Neural cell (in vitro differentiated cells): ENCODE data around the gene OPN4. TPM values are rescaled to one million over a fixed set of nuclear protein-coding genes. Genes with fewer than 3 reads are reported as not detected.

Experiments used
- H2AFZ ChIP-seq: fragments of 200-600, 300-800 bp; sonication (generic), shearing (Covaris generic); 2 replicates; pipeline ENCODE4 v1.6.0; 2014; ENCODE audit warnings: low read depth, mild to moderate bottlenecking, antibody characterized with exemption, low read length, moderate library complexity
- H3F3A ChIP-seq: fragments of 200-600 bp; shearing (Covaris generic); 2 replicates; pipeline ENCODE4 v1.6.1; 2016; ENCODE audit warnings: mild to moderate bottlenecking, moderate library complexity, mixed read lengths, antibody characterized with exemption, low read length; ENCODE audit not compliant: insufficient read depth, poor library complexity, severe bottlenecking
- H3K27ac ChIP-seq: fragments of 200-600, 300-800 bp; sonication (generic), shearing (Covaris generic); 2 replicates; pipeline ENCODE4 v1.5.1; 2014; ENCODE audit warnings: mild to moderate bottlenecking, low read length, moderate library complexity
- H3K27me3 ChIP-seq: fragments of 300-800, 200-600 bp; sonication (generic), shearing (Covaris generic); 2 replicates; pipeline ENCODE4 v1.6.0; 2014; ENCODE audit warnings: mild to moderate bottlenecking, low read depth, low read length, moderate library complexity; ENCODE audit not compliant: insufficient read depth
- H3K36me3 ChIP-seq: fragments of 300-800, 200-600 bp; sonication (generic), shearing (Covaris generic); 2 replicates; pipeline ENCODE4 v1.5.1; 2014; ENCODE audit warnings: mild to moderate bottlenecking, antibody characterized with exemption, low read length, moderate library complexity; ENCODE audit not compliant: insufficient read depth
- H3K4me2 ChIP-seq: fragments of 300-800, 200-600 bp; sonication (generic), shearing (Covaris generic); 2 replicates; pipeline ENCODE4 v1.6.0; 2014; ENCODE audit warnings: mild to moderate bottlenecking, low read length
- H3K4me3 ChIP-seq: fragments of 300-800, 200-600 bp; sonication (generic), shearing (Covaris generic); 2 replicates; pipeline ENCODE4 v1.5.1; 2014; ENCODE audit warnings: mild to moderate bottlenecking, low read length, moderate library complexity
- H3K79me2 ChIP-seq: fragments of 200-600 bp; shearing (Covaris generic); replicated peaks from 2 replicates; pipeline ENCODE4 v1.6.0; 2014; ENCODE audit warnings: mild to moderate bottlenecking, low read length, moderate library complexity; ENCODE audit not compliant: insufficient read depth
- H3K9ac ChIP-seq: fragments of 300-800, 200-600 bp; sonication (generic), shearing (Covaris generic); 2 replicates; pipeline ENCODE4 v1.6.1; 2016; ENCODE audit warnings: mild to moderate bottlenecking, low read length, mixed read lengths
- H3K9me2 ChIP-seq: fragments of 200-600 bp; shearing (Covaris generic); 2 replicates; pipeline ENCODE4 v1.6.1; 2016; ENCODE audit warnings: mild to moderate bottlenecking, low read length, mixed read lengths; ENCODE audit not compliant: insufficient read depth
- H3K9me3 ChIP-seq: fragments of 200-600, 300-800 bp; sonication (generic), shearing (Covaris generic); 2 replicates; pipeline ENCODE4 v1.6.1; 2016; ENCODE audit warnings: mild to moderate bottlenecking, mixed run types, low read length, moderate library complexity, mixed read lengths
- H4K20me1 ChIP-seq: fragments of 200-600 bp; shearing (Covaris generic); 2 replicates; pipeline ENCODE4 v1.6.1; 2016; ENCODE audit warnings: mild to moderate bottlenecking, mixed run types; ENCODE audit not compliant: insufficient read depth
- CTCF ChIP-seq: fragments of 450-650 bp; IDR thresholded peaks from 2 replicates; pipeline ENCODE4 v1.5.1; 2014; ENCODE audit warnings: antibody characterized with exemption, mild to moderate bottlenecking, moderate library complexity; ENCODE audit not compliant: poor library complexity, severe bottlenecking
- EP300 ChIP-seq: fragments of 450-650 bp; conservative IDR thresholded peaks from 2 replicates; pipeline ENCODE4 v1.6.1; 2014; ENCODE audit warnings: antibody characterized with exemption, mild to moderate bottlenecking, moderate library complexity; ENCODE audit not compliant: poor library complexity, severe bottlenecking
- EZH2 ChIP-seq: fragments of 200-600, 300-800 bp; shearing (Covaris generic), sonication (generic); IDR thresholded peaks from 2 replicates; pipeline ENCODE4 v1.6.1; 2014; ENCODE audit warnings: antibody characterized with exemption, low read length, borderline replicate concordance, mild to moderate bottlenecking; ENCODE audit not compliant: insufficient read depth, poor library complexity, severe bottlenecking
- MXI1 ChIP-seq: fragments of 450-650 bp; conservative IDR thresholded peaks from 2 replicates; pipeline ENCODE4 v1.6.1; 2014; ENCODE audit warnings: antibody characterized with exemption, mild to moderate bottlenecking; ENCODE audit not compliant: poor library complexity, severe bottlenecking
- POLR2AphosphoS5 ChIP-seq: IDR thresholded peaks from 2 replicates; pipeline ENCODE4 v1.6.1; 2012
- RAD21 ChIP-seq: fragments of 450-650 bp; conservative IDR thresholded peaks from 2 replicates; pipeline ENCODE4 v1.6.1; 2014; ENCODE audit warnings: antibody characterized with exemption, mild to moderate bottlenecking, moderate library complexity
- SMC3 ChIP-seq: fragments of 450-650 bp; conservative IDR thresholded peaks from 2 replicates; pipeline ENCODE4 v1.6.1; 2014; ENCODE audit warnings: antibody characterized with exemption, mild to moderate bottlenecking, moderate library complexity; ENCODE audit not compliant: poor library complexity
- TAF1 ChIP-seq: IDR thresholded peaks from 2 replicates; pipeline ENCODE4 v1.6.1; 2012; ENCODE audit warnings: low read depth
- polyA plus RNA-seq: library from polyadenylated mRNA; depleted of rRNA; stranded (reverse); fragments of >200 nt; gene quantifications from 2 replicates; pipeline ENCODE4 v1.2.3, GENCODE V29; 2014
- TF ChIP-seq, protein P1 (sequence below): IDR thresholded peaks from 2 replicates; pipeline ENCODE4 v1.6.1; 2012; ENCODE audit warnings: borderline replicate concordance

OPN4 gene
- polyA plus RNA-seq, 1 donor from 2014 or later = not detected

DNA sequence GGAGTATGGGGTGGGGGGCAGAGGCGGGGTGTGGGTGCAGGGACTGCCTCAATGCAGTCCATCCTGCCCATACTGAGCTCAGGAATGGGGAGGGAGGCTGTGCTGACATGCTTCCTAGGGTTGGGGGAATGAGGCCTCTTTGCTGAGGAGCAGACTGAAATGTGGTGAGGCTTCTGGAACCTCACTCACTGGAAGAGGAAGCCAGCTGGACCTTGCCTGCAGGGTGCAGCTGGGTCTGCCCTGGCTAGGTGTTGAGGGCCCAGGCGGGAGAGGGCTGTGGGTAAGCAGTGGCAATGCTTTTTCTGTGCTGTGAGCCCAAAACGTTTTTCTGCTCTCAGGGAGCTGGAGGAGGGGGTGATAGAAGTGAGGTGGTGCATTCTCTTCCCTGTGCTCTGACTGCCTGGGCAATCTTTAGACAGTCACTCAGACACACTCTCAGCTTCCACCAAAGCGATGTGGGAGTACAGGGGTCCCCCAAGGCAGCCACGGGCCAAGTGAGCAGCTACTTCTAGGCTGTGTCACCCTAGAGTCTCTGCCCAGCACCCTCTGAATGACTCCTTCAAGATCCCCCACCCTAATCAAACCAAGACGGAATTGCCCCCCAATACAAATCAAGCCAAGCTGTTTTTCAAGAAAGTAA lies 60.9 kb downstream of the OPN4 start:
- Histone ChIP-seq H3F3A (no peaks in the 10 kb centered on the region), H2AFZ (no peak overlapping the region), H3K27me3 (peaks cover 5% of the 10 kb centered on the region), H3K4me3 (no peak overlapping the region), H3K27ac (no peak overlapping the region), H3K9ac (no peak overlapping the region), H3K9me2 (no peaks in the 10 kb centered on the region), H3K4me2 (no peak overlapping the region), H3K36me3 (no peaks in the 10 kb centered on the region), H4K20me1 (no peaks in the 10 kb centered on the region), H3K9me3 (no peaks in the 10 kb centered on the region), H3K79me2 (no peaks in the 10 kb centered on the region)
- TF ChIP-seq EP300 (no peak), SMC3 (no peak)

DNA sequence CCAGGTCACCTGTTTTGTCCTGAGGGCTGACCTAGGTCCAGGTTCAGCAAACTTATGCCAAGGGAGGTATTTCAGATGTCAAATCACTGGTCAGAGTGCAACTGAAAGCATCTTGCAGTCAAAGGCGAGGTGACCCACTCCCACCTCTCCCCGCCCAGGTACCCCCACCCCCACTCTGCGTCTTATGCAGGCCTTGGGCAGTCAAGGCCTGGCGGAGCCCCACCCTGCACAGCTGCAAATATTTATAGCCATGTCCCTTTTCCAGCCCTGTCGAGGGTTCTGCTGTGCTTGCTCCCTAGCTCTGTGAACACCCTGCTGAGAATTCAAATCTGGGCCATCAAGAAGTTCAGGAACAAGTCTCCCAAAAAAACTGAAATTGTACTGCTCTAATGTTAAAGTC lies 61.5 kb downstream of the OPN4 start:
- H2AFZ ChIP-seq = no peak overlapping the region

More for the DNA sequence above, 61.5 kb downstream of the OPN4 start:
- Histone ChIP-seq H3K4me2 (no peak overlapping the region), H3K27me3 (peaks cover 5% of the 10 kb centered on the region), H3K9me2 (no peaks in the 10 kb centered on the region), H3F3A (no peaks in the 10 kb centered on the region), H3K27ac (no peak overlapping the region), H3K4me3 (no peak overlapping the region), H4K20me1 (no peaks in the 10 kb centered on the region), H3K9ac (no peak overlapping the region), H3K79me2 (no peaks in the 10 kb centered on the region), H3K36me3 (no peaks in the 10 kb centered on the region), H3K9me3 (no peaks in the 10 kb centered on the region)
- TF ChIP-seq TAF1 (no peak), POLR2AphosphoS5 (no peak), SMC3 (no peak), EP300 (no peak), RAD21 (no peak), CTCF (no peak), EZH2 (no peak), MXI1 (no peak)
- TF ChIP-seq, protein P1, sequence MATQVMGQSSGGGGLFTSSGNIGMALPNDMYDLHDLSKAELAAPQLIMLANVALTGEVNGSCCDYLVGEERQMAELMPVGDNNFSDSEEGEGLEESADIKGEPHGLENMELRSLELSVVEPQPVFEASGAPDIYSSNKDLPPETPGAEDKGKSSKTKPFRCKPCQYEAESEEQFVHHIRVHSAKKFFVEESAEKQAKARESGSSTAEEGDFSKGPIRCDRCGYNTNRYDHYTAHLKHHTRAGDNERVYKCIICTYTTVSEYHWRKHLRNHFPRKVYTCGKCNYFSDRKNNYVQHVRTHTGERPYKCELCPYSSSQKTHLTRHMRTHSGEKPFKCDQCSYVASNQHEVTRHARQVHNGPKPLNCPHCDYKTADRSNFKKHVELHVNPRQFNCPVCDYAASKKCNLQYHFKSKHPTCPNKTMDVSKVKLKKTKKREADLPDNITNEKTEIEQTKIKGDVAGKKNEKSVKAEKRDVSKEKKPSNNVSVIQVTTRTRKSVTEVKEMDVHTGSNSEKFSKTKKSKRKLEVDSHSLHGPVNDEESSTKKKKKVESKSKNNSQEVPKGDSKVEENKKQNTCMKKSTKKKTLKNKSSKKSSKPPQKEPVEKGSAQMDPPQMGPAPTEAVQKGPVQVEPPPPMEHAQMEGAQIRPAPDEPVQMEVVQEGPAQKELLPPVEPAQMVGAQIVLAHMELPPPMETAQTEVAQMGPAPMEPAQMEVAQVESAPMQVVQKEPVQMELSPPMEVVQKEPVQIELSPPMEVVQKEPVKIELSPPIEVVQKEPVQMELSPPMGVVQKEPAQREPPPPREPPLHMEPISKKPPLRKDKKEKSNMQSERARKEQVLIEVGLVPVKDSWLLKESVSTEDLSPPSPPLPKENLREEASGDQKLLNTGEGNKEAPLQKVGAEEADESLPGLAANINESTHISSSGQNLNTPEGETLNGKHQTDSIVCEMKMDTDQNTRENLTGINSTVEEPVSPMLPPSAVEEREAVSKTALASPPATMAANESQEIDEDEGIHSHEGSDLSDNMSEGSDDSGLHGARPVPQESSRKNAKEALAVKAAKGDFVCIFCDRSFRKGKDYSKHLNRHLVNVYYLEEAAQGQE = no peak

Other genes with a start within 250 kb of the OPN4 start
- 26.3 and 30.6 TPM in 2 replicates for gene WAPL, start 132.8 kb upstream of the OPN4 start, polyA plus RNA-seq
- gene LDB3, start 14.0 kb downstream of the OPN4 start, polyA plus RNA-seq = 0.12 TPM in 1 of 2 replicates, not detected in the other
- gene BMPR1A, start 102.1 kb downstream of the OPN4 start, polyA plus RNA-seq = 27.7 and 29.9 TPM in 2 replicates